ENCODE results near the gene CELA2A. TPM values are rescaled to one million over a fixed set of nuclear protein-coding genes. Genes with fewer than 3 reads are reported as not detected.
"Not testable (repeated sequence)": the region's sequence is repeated elsewhere in the genome, so short reads cannot be mapped to it uniquely, and the experiment has no call there.

The CELA2A gene
- total RNA-seq, 1 donor from 2014 or later = 0.74 TPM

DNA sequence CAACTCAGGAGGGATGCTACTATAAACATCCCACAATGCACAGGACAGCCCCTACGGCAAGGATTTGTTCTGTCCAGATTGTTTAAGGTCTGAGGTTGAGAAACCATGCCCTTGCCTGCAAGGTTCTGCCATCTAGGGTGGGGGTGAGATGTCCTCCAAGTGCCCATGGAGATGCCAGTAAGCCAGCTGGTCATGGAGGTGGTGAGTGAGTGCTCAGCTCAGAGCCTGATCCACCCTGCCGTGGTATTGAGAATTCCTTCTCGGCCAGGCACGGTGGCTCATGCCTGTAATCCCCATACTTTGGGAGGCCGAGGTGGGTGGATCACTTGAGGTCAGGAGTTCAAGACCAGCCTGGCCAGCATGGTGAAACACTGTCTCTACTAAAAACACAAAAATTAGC, 31.6 kb upstream of the CELA2A start:
- no peak for DNase-seq (ENCODE audit: low spot score)

DNA sequence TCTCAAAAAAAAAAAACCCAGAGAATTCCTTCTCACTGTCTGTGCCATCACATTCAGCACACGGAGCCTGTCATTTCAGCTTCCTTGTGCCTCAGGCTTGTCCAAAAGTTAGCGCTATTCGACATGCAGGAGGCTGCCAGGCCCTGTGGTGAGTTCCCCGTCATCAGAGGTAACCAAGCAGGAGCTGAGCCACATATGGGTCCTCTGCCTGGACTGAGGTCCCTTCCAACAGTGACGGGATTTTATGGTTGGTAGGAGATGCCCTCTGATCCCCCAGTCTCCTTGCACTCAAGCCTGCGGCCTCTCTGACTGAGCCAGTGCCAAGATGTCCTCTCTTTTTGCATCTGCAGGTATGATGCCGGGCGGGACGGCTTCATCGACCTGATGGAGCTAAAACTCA, 31.0 kb upstream of the CELA2A start:
- DNase-seq (ENCODE audit: low spot score) = no peak

- DNase-seq (ENCODE audit: low spot score) = no peak
These were observed 30.6 kb upstream of the CELA2A start for GRCh38 chr1:15425958-15426357.

DNA sequence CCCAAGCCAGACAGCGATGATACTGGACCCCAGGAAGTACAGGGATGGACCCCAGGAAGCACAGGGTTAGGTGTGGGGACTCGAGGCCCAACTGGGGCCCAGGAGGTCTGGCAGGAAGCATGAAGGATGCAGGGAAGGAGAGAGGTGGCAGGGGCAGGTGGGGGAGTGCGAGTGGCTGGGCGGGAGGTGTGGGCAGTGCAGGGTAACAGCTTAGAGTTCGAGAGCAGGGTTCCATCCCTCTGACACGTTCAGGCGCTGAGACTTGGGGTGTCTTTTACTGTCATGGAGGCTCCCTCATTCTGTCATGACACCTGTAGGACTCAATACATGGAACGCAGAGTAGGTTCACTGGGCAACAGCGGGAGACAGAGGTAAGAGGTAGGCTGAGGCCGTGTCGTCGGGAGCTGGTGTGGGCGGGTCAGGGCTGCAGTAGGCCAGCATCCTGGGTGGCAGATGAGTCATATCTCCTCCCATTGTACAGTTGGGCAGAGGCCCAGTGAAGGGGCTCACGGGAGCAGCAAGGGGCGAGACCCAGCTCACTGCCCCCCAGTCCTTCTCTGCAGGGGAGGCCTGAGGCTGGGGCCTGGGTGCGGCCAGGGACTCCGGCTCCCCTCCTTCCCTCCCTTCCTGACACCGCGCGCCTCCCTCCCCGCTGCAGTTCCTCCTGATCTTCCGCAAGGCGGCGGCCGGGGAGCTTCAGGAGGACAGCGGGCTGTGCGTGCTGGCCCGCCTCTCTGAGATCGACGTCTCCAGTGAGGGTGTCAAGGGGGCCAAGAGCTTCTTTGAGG, 29.8 kb upstream of the CELA2A start:
- no peak for DNase-seq (ENCODE audit: low spot score)

GRCh38 chr1:15427280-15427666, 29.3 kb upstream of the CELA2A start:
- no peak for DNase-seq (ENCODE audit: low spot score)

- not testable (repeated sequence) for DNase-seq (ENCODE audit: low spot score)
These were observed 28.3 kb upstream of the CELA2A start for GRCh38 chr1:15428252-15428651.

DNA sequence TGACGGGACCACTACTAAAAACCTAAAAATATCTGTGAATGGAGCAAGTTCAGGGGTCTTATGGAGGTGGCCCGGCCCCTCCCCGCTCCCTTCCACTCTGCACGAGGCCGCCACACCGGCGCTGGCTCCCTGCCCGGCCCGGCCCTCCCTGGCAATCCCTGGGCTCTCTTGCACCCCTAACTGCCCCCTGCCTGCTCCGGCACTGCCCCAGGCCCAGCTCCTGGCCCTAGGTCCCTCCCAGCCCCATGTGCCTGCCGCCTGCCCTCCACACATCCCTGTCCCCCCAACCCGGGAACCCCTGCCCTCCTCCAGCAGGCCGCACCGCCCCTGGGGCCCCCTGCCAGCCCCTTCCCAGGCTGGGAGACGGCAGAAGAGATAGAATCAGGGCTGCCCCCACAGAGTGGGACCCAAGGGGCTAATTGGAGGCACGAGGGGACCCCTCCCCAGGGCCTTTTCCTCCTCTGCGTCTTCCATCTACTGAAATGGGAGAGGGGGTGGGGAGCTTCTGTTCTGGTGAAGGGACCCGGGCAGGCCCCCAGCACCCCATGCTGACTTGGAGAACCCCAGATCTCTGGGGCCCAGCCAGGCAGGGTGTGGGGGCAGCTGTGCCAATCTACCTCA, 27.6 kb upstream of the CELA2A start:
- DNase-seq (ENCODE audit: low spot score) = no peak

GRCh38 chr1:15429701-15430149, 26.8 kb upstream of the CELA2A start:
- no peak for DNase-seq (ENCODE audit: low spot score)

GRCh38 chr1:15430787-15431570, 25.6 kb upstream of the CELA2A start:
- no peak for DNase-seq (ENCODE audit: low spot score)

GRCh38 chr1:15431571-15431948, 25.0 kb upstream of the CELA2A start:
- DNase-seq (ENCODE audit: low spot score) = no peak

- no peak for DNase-seq (ENCODE audit: low spot score)
These were observed 24.2 kb upstream of the CELA2A start for GRCh38 chr1:15432324-15432723.

- DNase-seq (ENCODE audit: low spot score) = no peak
These were observed 23.1 kb upstream of the CELA2A start for GRCh38 chr1:15433471-15433870.

GRCh38 chr1:15434739-15435138, 21.8 kb upstream of the CELA2A start:
- DNase-seq (ENCODE audit: low spot score) = not testable (repeated sequence)

DNA sequence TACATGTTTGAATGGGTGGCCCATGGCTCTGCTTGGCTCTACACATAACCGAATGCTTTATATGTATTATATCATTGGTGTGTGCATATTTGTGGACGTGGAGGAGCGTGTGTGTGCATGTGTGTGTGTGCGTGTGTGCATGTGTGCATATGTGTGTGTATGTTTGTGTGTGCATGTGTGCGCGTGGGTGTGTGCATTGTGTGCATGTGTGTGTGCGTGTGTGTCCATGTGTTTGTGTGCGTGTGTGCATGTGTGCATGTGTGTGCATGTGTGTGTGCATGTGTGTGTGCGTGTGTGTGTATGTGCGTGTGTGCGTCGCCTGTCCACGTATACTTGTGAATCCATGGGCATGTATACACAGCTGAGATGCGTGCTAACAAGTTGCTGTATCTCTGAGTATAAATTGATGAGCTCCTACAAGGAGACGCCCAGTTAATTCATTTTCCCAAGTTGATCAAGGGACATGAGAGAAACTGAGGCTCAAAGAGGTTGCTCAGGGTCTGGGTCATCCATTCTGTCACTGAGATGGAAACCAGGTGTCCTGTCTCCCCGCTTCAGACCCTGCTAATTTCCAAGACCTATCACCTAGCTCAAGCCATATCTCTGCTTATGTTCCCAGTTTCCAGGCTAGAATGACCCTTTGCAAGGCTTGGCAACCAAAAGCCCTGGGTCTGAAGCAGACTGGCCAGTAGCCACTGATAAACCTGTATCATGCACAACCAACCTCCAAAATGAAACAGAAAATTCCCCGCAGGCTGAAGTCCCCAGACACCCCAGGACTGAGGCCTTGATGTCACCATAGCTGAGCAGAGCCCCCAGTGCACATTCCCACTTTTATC, 21.1 kb upstream of the CELA2A start:
- DNase-seq (ENCODE audit: low spot score) = no peak

DNA sequence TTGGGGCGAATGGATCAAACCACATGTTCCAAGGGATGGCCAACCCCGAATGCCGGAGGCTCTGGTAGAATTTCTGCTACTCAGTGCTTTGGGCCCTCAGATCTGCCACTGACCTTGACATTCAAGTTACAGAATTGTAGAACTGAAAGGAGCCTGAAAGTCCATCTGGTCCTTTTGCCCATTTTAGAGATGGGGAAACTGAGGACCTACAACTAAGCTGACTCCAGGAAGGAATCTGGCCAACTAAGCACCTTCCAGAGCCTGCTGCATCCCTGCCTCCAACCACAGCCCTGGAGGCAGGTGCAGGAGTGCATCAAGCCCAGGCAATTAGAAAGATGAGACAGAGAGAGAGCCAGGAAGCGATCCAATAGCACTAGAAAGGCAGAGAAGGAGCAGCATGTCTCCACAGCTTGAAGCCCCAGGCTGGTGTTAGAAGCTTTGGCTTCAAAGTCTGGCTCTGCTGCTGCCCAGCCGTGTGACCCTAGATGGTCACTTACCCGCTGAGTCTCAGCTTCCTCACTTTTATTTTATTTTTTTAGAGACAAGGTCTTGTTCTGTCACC, 19.6 kb upstream of the CELA2A start:
- DNase-seq (ENCODE audit: low spot score) = no peak

DNA sequence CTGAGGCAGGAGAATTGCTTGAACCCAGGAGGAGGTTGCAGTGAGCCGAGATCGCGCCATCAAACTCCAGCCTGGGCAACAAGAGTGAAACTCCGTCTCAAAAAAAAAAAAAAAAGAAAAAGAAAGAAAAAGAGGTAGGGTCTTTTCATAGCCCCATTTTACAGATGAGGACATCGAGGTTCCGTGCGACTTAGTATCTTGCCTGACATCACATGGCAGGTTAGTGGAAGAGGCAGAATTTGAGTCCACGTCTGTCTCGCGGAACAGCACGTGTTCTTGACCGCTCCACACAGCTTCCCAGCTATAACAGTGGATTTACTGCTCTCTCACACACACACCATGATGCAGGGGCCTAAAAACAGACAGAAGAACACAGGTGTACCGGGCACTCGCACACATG, 17.2 kb upstream of the CELA2A start:
- no peak for DNase-seq (ENCODE audit: low spot score)

GRCh38 chr1:15440357-15440756, 16.2 kb upstream of the CELA2A start:
- DNase-seq (ENCODE audit: low spot score) = no peak

- DNase-seq (ENCODE audit: low spot score) = no peak
These were observed 15.3 kb upstream of the CELA2A start for GRCh38 chr1:15441247-15441646.

GRCh38 chr1:15442119-15442518, 14.4 kb upstream of the CELA2A start:
- DNase-seq (ENCODE audit: low spot score) = no peak

GRCh38 chr1:15442759-15443158, 13.8 kb upstream of the CELA2A start:
- DNase-seq (ENCODE audit: low spot score) = no peak

GRCh38 chr1:15443281-15443680, 13.3 kb upstream of the CELA2A start:
- no peak for DNase-seq (ENCODE audit: low spot score)

All from mesenteric fat pad (tissue), 1 donor.